ENCODE measurements around the gene PTPN21.

The PTPN21 gene

DNA sequence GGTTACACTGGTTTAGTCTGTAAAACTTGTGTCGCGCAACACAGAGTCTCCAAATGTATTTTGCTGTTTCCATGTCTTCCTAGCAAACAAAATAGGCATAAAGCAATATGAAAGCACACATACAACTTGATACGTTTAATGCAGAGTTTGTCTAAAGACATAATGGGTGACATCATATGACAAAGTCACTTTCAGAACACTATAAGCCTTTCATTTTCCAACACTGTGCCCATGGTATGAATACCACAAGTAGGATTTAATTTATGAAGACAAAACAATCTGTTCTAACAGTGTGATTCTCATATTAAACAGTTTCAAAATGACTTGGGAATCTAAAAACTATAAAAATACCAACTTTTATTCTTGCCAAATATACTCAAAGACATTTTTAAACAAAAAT, 58.4 kb downstream of the PTPN21 start:
- Histone ChIP-seq H3K27me3 (ENCODE audit: insufficient read depth, poor library complexity, severe bottlenecking) (no peaks in the 10 kb centered on the region), H3K4me3 (replicated peaks; ENCODE audit: insufficient read depth, low read length) (no peak overlapping the region), H3K27ac (replicated peaks) (no peak overlapping the region)
- TF ChIP-seq POLR2AphosphoS5 (IDR thresholded peaks at IDR 0.05; ENCODE audit: low read depth) (no peak), SPI1 (IDR thresholded peaks at IDR 0.05; ENCODE audit: borderline replicate concordance, low read depth) (no peak), REST (IDR thresholded peaks at IDR 0.05; ENCODE audit: insufficient replicate concordance, low read depth) (no peak), CTCF (IDR thresholded peaks at IDR 0.05; ENCODE audit: insufficient read depth, low read length) (no peak), GABPA (IDR thresholded peaks at IDR 0.05; ENCODE audit: low read depth) (no peak)
- no peak for DNase-seq (ENCODE audit: low read depth in 1 of 2, low spot score in 1 of 2)

DNA sequence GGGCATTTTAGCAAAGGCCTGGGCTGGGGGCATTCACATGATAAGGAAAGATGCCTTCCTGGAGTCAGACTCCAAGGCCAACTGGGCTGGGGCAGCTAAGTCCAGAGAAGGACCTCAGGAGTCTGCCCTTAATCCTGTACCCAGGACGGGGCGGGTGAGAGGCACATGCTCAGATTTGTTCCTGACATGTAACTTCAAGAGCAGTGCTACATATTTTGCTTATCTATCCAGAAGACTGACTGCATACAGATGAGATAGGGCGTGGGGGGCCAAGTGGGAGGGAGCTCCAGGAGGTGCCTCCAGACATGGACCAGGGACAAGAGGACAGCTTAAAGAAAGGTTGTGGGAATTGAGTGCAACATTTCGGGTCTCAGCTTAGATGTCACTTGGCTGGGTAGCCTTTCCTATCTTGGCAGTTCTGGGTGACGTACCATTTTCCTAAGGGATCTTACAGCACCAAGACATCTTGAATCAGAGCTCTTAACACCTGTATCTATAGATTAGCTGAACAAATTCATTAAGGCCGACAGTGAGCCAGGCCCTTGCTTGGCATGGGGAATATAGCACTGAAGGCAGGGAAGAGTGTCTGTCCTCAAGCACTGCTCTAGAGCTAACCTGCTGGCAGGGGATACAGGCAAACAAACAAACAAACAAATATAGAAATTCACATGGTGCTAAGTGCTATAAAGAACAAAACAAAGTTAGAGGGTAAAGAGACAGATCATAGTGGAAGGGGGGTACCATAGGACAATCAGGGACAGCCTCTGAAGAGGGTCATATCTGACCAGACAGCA, 61.2 kb downstream of the PTPN21 start:
- no peak for TF ChIP-seq REST (IDR thresholded peaks at IDR 0.05; ENCODE audit: insufficient replicate concordance, low read depth)
- no peak for TF ChIP-seq CTCF (IDR thresholded peaks at IDR 0.05; ENCODE audit: insufficient read depth, low read length)
- TF ChIP-seq GABPA (IDR thresholded peaks at IDR 0.05; ENCODE audit: low read depth), result no peak
- TF ChIP-seq SPI1 (IDR thresholded peaks at IDR 0.05; ENCODE audit: borderline replicate concordance, low read depth), result no peak
- TF ChIP-seq POLR2AphosphoS5 (IDR thresholded peaks at IDR 0.05; ENCODE audit: low read depth), result no peak
- DNase-seq (ENCODE audit: low read depth in 1 of 2, low spot score in 1 of 2), result no peak
- Histone ChIP-seq H3K27me3 (ENCODE audit: insufficient read depth, poor library complexity, severe bottlenecking) (no peaks in the 10 kb centered on the region), H3K27ac (replicated peaks) (no peak overlapping the region), H3K4me3 (replicated peaks; ENCODE audit: insufficient read depth, low read length) (no peak overlapping the region)

DNA sequence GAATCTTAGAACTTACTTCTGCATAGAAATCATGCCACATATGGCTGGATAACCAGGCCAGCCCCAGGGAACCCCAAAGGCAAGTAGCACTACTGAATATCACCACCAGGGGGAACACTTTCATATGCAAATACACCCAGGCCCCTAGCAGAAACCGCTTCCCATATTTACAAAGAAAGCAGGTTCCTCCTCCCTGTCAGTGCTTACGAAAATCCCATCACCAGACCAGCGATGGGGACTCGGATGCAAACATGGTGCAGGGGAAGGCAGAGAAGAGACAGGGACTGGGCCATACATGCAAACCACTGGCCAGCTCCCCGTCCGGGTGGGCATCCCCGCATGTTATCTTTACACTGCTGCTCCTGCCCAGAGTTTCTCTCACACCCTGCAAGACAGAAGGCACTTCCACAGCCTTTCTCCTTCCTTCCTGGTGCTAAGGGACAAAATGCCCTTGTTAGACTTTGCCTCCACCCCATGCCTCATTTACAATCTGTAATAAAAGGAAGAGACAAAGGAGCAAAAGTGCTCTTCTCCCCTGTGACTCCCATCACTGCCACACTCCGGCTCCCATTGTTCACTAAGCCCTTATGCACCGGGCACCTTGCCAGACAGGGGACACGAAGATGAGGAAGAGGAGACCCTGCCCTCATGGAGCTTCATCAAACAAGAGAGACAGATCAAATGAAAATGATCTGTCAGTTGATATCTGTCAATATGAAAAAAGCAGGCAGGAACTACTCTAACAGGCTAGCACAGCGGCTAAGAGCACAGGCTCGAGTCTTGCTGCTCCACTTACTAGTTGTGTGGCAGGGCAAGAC, 62.3 kb downstream of the PTPN21 start:
- DNase-seq (ENCODE audit: low read depth in 1 of 2, low spot score in 1 of 2), result peak; percentile 59 to 85
- no peak for TF ChIP-seq GABPA (IDR thresholded peaks at IDR 0.05; ENCODE audit: low read depth)
- peak; percentile 55; the same call in 1 of the 2 replicates for TF ChIP-seq SPI1 (IDR thresholded peaks at IDR 0.05; ENCODE audit: borderline replicate concordance, low read depth)
- no peak for TF ChIP-seq REST (IDR thresholded peaks at IDR 0.05; ENCODE audit: insufficient replicate concordance, low read depth)
- TF ChIP-seq CTCF (IDR thresholded peaks at IDR 0.05; ENCODE audit: insufficient read depth, low read length), result peak; percentile 94
- H3K4me3 ChIP-seq (replicated peaks; ENCODE audit: insufficient read depth, low read length), result no peak overlapping the region
- no peak overlapping the region for H3K27ac ChIP-seq (replicated peaks)
- H3K27me3 ChIP-seq (ENCODE audit: insufficient read depth, poor library complexity, severe bottlenecking), result no peaks in the 10 kb centered on the region

Measured in HL-60 (cell line).